OCI-LY7 (cell line): ENCODE results near the gene CTNNA3. TPM values are rescaled to one million over a fixed set of nuclear protein-coding genes. Genes with fewer than 3 reads are reported as not detected.

ENCODE experiments used
- BruUV-seq: library from RNA; stranded (reverse); fragments of 400-500 nt; replicated peaks from 2 replicates; lab custom pipeline; 2021; lab: Mats Ljungman, UMichigan
- CTCF ChIA-PET: fragments of 300-600 bp; sonication (Branson Sonifier 250); formaldehyde crosslinking; loops from one replicate; lab custom pipeline; 2022; ENCODE audit warnings: antibody characterized with exemption; ENCODE audit not compliant: unreplicated experiment; lab: Charles Lee
- POLR2A ChIA-PET: fragments of 300-600 bp; sonication (Branson Sonifier 250); formaldehyde crosslinking; loops from one replicate; lab custom pipeline; 2022; ENCODE audit warnings: antibody characterized with exemption; lab: Charles Lee
- DNase-seq: peaks from one replicate; pipeline ENCODE4 v3.0.0-alpha.2; 2015; ENCODE audit warnings: low spot score
- H2AFZ ChIP-seq: fragments of 200-600 bp; sonication (generic), shearing (Covaris generic); 2 replicates; pipeline ENCODE4 v1.6.1; 2014; ENCODE audit warnings: mild to moderate bottlenecking, antibody characterized with exemption, low read length, moderate library complexity
- H3K27ac ChIP-seq: fragments of 200-600 bp; sonication (generic); 2 replicates; pipeline ENCODE4 v1.5.1; 2014; ENCODE audit warnings: mixed run types, low read depth, mild to moderate bottlenecking, moderate library complexity, low read length, inconsistent platforms; ENCODE audit not compliant: poor library complexity, severe bottlenecking
- H3K36me3 ChIP-seq: fragments of 200-600 bp; sonication (generic); 2 replicates; pipeline ENCODE4 v1.6.1; 2014; ENCODE audit warnings: mild to moderate bottlenecking, antibody characterized with exemption, low read length, moderate library complexity, mixed read lengths; ENCODE audit not compliant: insufficient read depth
- H3K4me1 ChIP-seq: fragments of 200-600 bp; sonication (generic); 2 replicates; pipeline ENCODE4 v1.5.1; 2014; ENCODE audit warnings: mild to moderate bottlenecking, low read length; ENCODE audit not compliant: insufficient read depth, poor library complexity, severe bottlenecking
- H3K4me2 ChIP-seq: fragments of 200-600 bp; sonication (generic); 2 replicates; pipeline ENCODE4 v1.6.1; 2014; ENCODE audit warnings: mild to moderate bottlenecking, low read length
- H3K4me3 ChIP-seq: fragments of 200-600 bp; sonication (generic); 2 replicates; pipeline ENCODE4 v1.5.1; 2014; ENCODE audit warnings: mild to moderate bottlenecking, low read depth, low read length; ENCODE audit not compliant: poor library complexity, severe bottlenecking
- H3K79me2 ChIP-seq: fragments of 200-600 bp; sonication (generic); 2 replicates; pipeline ENCODE4 v1.6.1; 2016; ENCODE audit warnings: low read depth, mild to moderate bottlenecking, low read length, moderate library complexity, mixed read lengths; ENCODE audit not compliant: insufficient read depth
- H3K9me2 ChIP-seq: fragments of 200-600 bp; sonication (generic); 2 replicates; pipeline ENCODE4 v1.6.1; 2016; ENCODE audit warnings: mild to moderate bottlenecking, low read length, mixed read lengths; ENCODE audit not compliant: insufficient read depth
- H3K9me3 ChIP-seq: fragments of 200-600 bp; sonication (generic); 2 replicates; pipeline ENCODE4 v1.6.1; 2014; ENCODE audit warnings: mild to moderate bottlenecking, mixed run types, low read length, mixed read lengths
- H4K20me1 ChIP-seq: fragments of 200-600 bp; sonication (generic); 2 replicates; pipeline ENCODE4 v1.6.1; 2014; ENCODE audit warnings: mild to moderate bottlenecking, antibody characterized with exemption, low read length, moderate library complexity, mixed read lengths; ENCODE audit not compliant: insufficient read depth
- CTCF ChIP-seq: fragments of 200-600 bp; sonication (generic); conservative IDR thresholded peaks from 2 replicates; pipeline ENCODE4 v1.5.1; 2014; ENCODE audit warnings: mild to moderate bottlenecking, antibody characterized with exemption, low read length, moderate library complexity, mixed read lengths
- EZH2phosphoT487 ChIP-seq: fragments of 200-600 bp; sonication (generic); IDR thresholded peaks from 2 replicates; pipeline ENCODE4 v1.6.1; 2018; ENCODE audit warnings: low read depth, borderline replicate concordance, mild to moderate bottlenecking, mixed run types, antibody characterized with exemption, low read length, moderate library complexity, mixed read lengths
- intact Hi-C: fragments of 100-400 bp; cut with micrococcal nuclease; formaldehyde crosslinking; loops from one replicate; pipeline ENCODE4 v1.10.0; 2022; ENCODE audit not compliant: unreplicated experiment
- total RNA-seq, 2 experiments: library from RNA; depleted of rRNA in 1 of 2; stranded (reverse); fragments of >200 nt in 1 of 2; shearing (Covaris generic) in 1 of 2; gene quantifications; 2 replicates each; pipeline ENCODE4 v1.2.3, GENCODE V29; 2014 to 2022

The CTNNA3 gene
- total RNA-seq, 2 experiments from 2014 or later = not detected

- Histone ChIP-seq H4K20me1 (no peaks in the 10 kb centered on the region), H3K9me3 (peaks cover 8% of the 10 kb centered on the region; the same call in 1 of the 2 replicates), H3K79me2 (no peaks in the 10 kb centered on the region), H3K4me3 (no peak overlapping the region), H2AFZ (no peak overlapping the region), H3K4me1 (no peaks in the 10 kb centered on the region), H3K9me2 (no peaks in the 10 kb centered on the region), H3K4me2 (no peak overlapping the region), H3K27ac (no peak overlapping the region), H3K36me3 (no peaks in the 10 kb centered on the region)
- POLR2A ChIA-PET = no interaction called here
- DNase-seq = no peak
- TF ChIP-seq CTCF (no peak), EZH2phosphoT487 (no peak)
- CTCF ChIA-PET = no interaction called here
- no TSS peak for BruUV-seq
- intact Hi-C loops = no loop called here
Observed at GRCh38 chr10:66656499-66656898, 1039.5 kb downstream of the CTNNA3 start.

GRCh38 chr10:66654861-66655260 is 1041.1 kb downstream of the CTNNA3 start:
- TF ChIP-seq EZH2phosphoT487 = no peak
- no peak for TF ChIP-seq CTCF
- Histone ChIP-seq H3K4me2 (no peak overlapping the region), H3K9me3 (peaks cover 8% of the 10 kb centered on the region; the same call in 1 of the 2 replicates), H3K4me1 (no peaks in the 10 kb centered on the region), H4K20me1 (no peaks in the 10 kb centered on the region), H3K4me3 (no peak overlapping the region), H3K79me2 (no peaks in the 10 kb centered on the region), H3K9me2 (no peaks in the 10 kb centered on the region), H3K27ac (no peak overlapping the region), H3K36me3 (no peaks in the 10 kb centered on the region), H2AFZ (no peak overlapping the region)
- ChIA-PET POLR2A (no interaction called here), CTCF (no interaction called here)
- no TSS peak for BruUV-seq
- intact Hi-C loops = no loop called here
- DNase-seq = no peak

- intact Hi-C loops = no loop called here
- no peak for DNase-seq
- ChIA-PET POLR2A (interaction anchor here (0.6 kb wide), 1 partner anchor 20 kb away, joined by 3 read pairs; no protein-coding TSS in a partner anchor), CTCF (no interaction called here)
- no peak for TF ChIP-seq CTCF
- TF ChIP-seq EZH2phosphoT487 = no peak
- peaks cover 8% of the 10 kb centered on the region; the same call in 1 of the 2 replicates for H3K9me3 ChIP-seq
- H3K9me2 ChIP-seq = no peaks in the 10 kb centered on the region
- H3K4me3 ChIP-seq = no peak overlapping the region
- no peak overlapping the region for H3K27ac ChIP-seq
- H2AFZ ChIP-seq = no peak overlapping the region
- no peaks in the 10 kb centered on the region for H3K4me1 ChIP-seq
- H3K4me2 ChIP-seq = no peak overlapping the region
- H3K79me2 ChIP-seq = no peaks in the 10 kb centered on the region
- H4K20me1 ChIP-seq = no peaks in the 10 kb centered on the region
- H3K36me3 ChIP-seq = no peaks in the 10 kb centered on the region
- no TSS peak for BruUV-seq
Observed at GRCh38 chr10:66651308-66652082, 1044.5 kb downstream of the CTNNA3 start.
